ENCODE measurements around the gene ANO7.

Gene ANO7

GRCh38 chr2:241157841-241158545 is 30.5 kb upstream of the ANO7 start:
- no peak for DNase-seq

- DNase-seq: no peak
These were observed 30.0 kb upstream of the ANO7 start for GRCh38 chr2:241158546-241158900.

GRCh38 chr2:241159116-241159515 is 29.4 kb upstream of the ANO7 start:
- DNase-seq: no peak

GRCh38 chr2:241160318-241160717 is 28.2 kb upstream of the ANO7 start:
- DNase-seq: no peak

GRCh38 chr2:241161646-241162281 is 26.7 kb upstream of the ANO7 start:
- DNase-seq: peak in 38 of 51 donors; percentile 3 to 73 (median 37)

GRCh38 chr2:241163601-241164118 is 24.8 kb upstream of the ANO7 start:
- no peak for DNase-seq

GRCh38 chr2:241168366-241168765 is 20.1 kb upstream of the ANO7 start:
- DNase-seq: no peak

- DNase-seq: no peak
These were observed 14.9 kb upstream of the ANO7 start for GRCh38 chr2:241173557-241173956.

GRCh38 chr2:241177526-241178334 is 10.7 kb upstream of the ANO7 start:
- no peak for DNase-seq

- no peak for DNase-seq
These were observed 9.5 kb upstream of the ANO7 start for GRCh38 chr2:241178961-241179360.

- peak in 1 of 51 donors; percentile 18 for DNase-seq
These were observed 8.6 kb upstream of the ANO7 start for GRCh38 chr2:241179899-241180298.

- no peak for DNase-seq
These were observed 8.0 kb upstream of the ANO7 start for GRCh38 chr2:241180495-241180894.

GRCh38 chr2:241182126-241182525 is 6.4 kb upstream of the ANO7 start:
- DNase-seq: no peak

- no peak for DNase-seq
These were observed 5.8 kb upstream of the ANO7 start for GRCh38 chr2:241182531-241183133.

- no peak for DNase-seq
These were observed 5.3 kb upstream of the ANO7 start for GRCh38 chr2:241183221-241183620.

- no peak for DNase-seq
These were observed 3.6 kb upstream of the ANO7 start for GRCh38 chr2:241184901-241185300.

- no peak for DNase-seq
These were observed 2.5 kb upstream of the ANO7 start for GRCh38 chr2:241185961-241186360.

GRCh38 chr2:241187101-241187917 is 1.2 kb upstream of the ANO7 start:
- DNase-seq: no peak

- DNase-seq: no peak
These were observed 601 bp upstream of the ANO7 start for GRCh38 chr2:241187918-241188234.

GRCh38 chr2:241189093-241189855 is 797 bp downstream of the ANO7 start:
- DNase-seq: no peak

- no peak for DNase-seq
These were observed 1.4 kb downstream of the ANO7 start for GRCh38 chr2:241189856-241190201.
